ENCODE results near the gene FUCA1. TPM values are rescaled to one million over a fixed set of nuclear protein-coding genes. Genes with fewer than 3 reads are reported as not detected.

The FUCA1 gene
- total and polyA plus RNA-seq, 2 of the 4 experiments (the other 2 are of a cell fraction) = 2.9 to 3.5 TPM

DNA sequence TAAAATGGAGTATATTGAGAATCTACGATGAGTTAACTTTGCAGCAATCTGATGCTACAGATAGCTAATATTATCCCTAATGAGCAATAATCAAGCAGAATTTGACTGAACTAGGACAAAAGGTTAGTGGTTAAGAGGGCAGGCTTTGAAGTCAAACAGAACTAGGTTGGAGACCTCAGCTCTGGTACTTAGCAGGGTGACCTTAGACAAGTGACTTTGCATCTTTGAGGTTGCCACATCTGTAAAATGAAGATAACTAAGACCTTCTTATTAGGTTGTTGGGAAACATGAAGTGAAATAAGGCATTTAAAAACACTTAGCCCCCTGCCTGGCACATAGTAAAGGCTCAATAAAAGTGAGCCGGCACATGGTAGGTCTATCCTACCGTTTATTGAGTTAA is 4.3 kb upstream of the FUCA1 start:
- no peaks in the 10 kb centered on the region for H3K4me1 ChIP-seq (ENCODE audit: control insufficient read depth, insufficient read depth, low read length)
- H2AFZ ChIP-seq (replicated peaks; ENCODE audit: low read length, poor library complexity) = no peak overlapping the region
- H3K4me2 ChIP-seq (ENCODE audit: low read depth, low read length) = no peak overlapping the region
- ChIA-PET POLR2A (ENCODE audit: unreplicated experiment) (no interaction called here), CTCF (no interaction called here)
- no peak for DNase-seq
- H3K79me1 ChIP-seq (ENCODE audit: low read depth in 1 of 2, low read length in 2 of 2) = no peaks in the 10 kb centered on the region
- WGBS, 2 experiments (ENCODE audit: extremely low coverage in 2 of 2, insufficient read length in 1 of 2) = no CpG with 5 or more reads among the region's 3 CpGs
- dilution Hi-C loops (cut with HindIII; ENCODE audit: low sequenced_read_pairs, unreplicated experiment) (no loop called here), intact Hi-C loops (cut with micrococcal nuclease) (no loop called here), in situ Hi-C loops (cut with MboI; ENCODE audit: low sequenced_read_pairs) (no loop called here)
- H4K8ac ChIP-seq (ENCODE audit: low read depth in 2 of 2, low read length in 2 of 2) = no peak overlapping the region
- no peak for ATAC-seq (ENCODE audit: low read depth)
- no peak overlapping the region for H4K91ac ChIP-seq (ENCODE audit: insufficient read depth, low read depth, low read length)
- H2AK5ac ChIP-seq (ENCODE audit: low read depth, low read length) = no peak overlapping the region
- no peak overlapping the region for H3K14ac ChIP-seq (replicated peaks; ENCODE audit: low read depth, low read length)
- H2BK5ac ChIP-seq (ENCODE audit: low read depth, low read length, poor library complexity, severe bottlenecking) = no peak overlapping the region
- H3K56ac ChIP-seq (ENCODE audit: extremely low read depth, insufficient read depth, low read length) = no peak overlapping the region
- no peak overlapping the region for H3K4ac ChIP-seq (ENCODE audit: low read depth, low read length)
- TF ChIP-seq MAFK (IDR thresholded peaks at IDR 0.05; ENCODE audit: low read depth, low read length) (no peak), RAD21 (IDR thresholded peaks at IDR 0.05; ENCODE audit: low read length) (no peak), MXI1 (IDR thresholded peaks at IDR 0.05; ENCODE audit: borderline replicate concordance, low read depth, low read length) (no peak), SMC3 (IDR thresholded peaks at IDR 0.05; ENCODE audit: low read depth, low read length) (no peak), RFX5 (IDR thresholded peaks at IDR 0.05; ENCODE audit: low read depth, low read length) (no peak), CHD1 (IDR thresholded peaks at IDR 0.05; ENCODE audit: low read depth, low read length) (no peak), MAZ (IDR thresholded peaks at IDR 0.05; ENCODE audit: borderline replicate concordance, low read depth, low read length) (no peak), CTCF (conservative IDR thresholded peaks at IDR 0.05; ENCODE audit: low read depth, low read length) (no peak), ELK1 (IDR thresholded peaks at IDR 0.05; ENCODE audit: borderline replicate concordance, low read depth, low read length) (no peak), FOS (IDR thresholded peaks at IDR 0.05; ENCODE audit: low read depth, low read length) (no peak), CEBPB (IDR thresholded peaks at IDR 0.05; ENCODE audit: low read depth, low read length) (no peak)
- no peak overlapping the region for H3K27ac ChIP-seq (ENCODE audit: insufficient read depth, low read length)
- no peak overlapping the region for H2AK9ac ChIP-seq (replicated peaks; ENCODE audit: low read depth, low read length, poor library complexity)
- no peak overlapping the region for H4K5ac ChIP-seq (ENCODE audit: low read depth, low read length)
- H3K18ac ChIP-seq (ENCODE audit: low read depth, low read length) = no peak overlapping the region
- no peaks in the 10 kb centered on the region for H3K36me3 ChIP-seq (ENCODE audit: control insufficient read depth, insufficient read depth, low read length)
- H3K27me3 ChIP-seq (ENCODE audit: control insufficient read depth, insufficient read depth, low read length) = peaks cover 31% of the 10 kb centered on the region
- H3K9me3 ChIP-seq (ENCODE audit: control insufficient read depth, insufficient read depth, low read length) = peaks cover 2% of the 10 kb centered on the region
- H3K9me1 ChIP-seq (ENCODE audit: insufficient read depth, low read length) = no peaks in the 10 kb centered on the region
- no peak overlapping the region for H2BK15ac ChIP-seq (ENCODE audit: low read depth, low read length)
- no peak overlapping the region for H3K23ac ChIP-seq (ENCODE audit: low read depth, low read length)
- H2BK120ac ChIP-seq (ENCODE audit: low read depth, low read length) = no peak overlapping the region
- no peak overlapping the region for H3K4me3 ChIP-seq (ENCODE audit: insufficient read depth, low read depth, low read length)
- H4K20me1 ChIP-seq (ENCODE audit: insufficient read depth, low read length) = no peaks in the 10 kb centered on the region
- H3K9ac ChIP-seq (ENCODE audit: low read depth, low read length) = no peak overlapping the region
- no TSS peak for BruUV-seq (replicated peaks)
- H2BK20ac ChIP-seq (ENCODE audit: low read depth, low read length) = no peak overlapping the region
